RWPE1 (cell line): ENCODE data around the gene PLEKHF1.

Experiments used
- CTCF ChIA-PET: fragments of 350-600 bp; sonication (Branson Sonifier 250); formaldehyde crosslinking; extraction: SDS; loops from one replicate; lab custom pipeline; 2021; lab: Yijun Ruan, JAX
- POLR2A ChIA-PET: fragments of 400-600 bp; formaldehyde crosslinking; extraction: SDS; loops from one replicate; lab custom pipeline; 2020; ENCODE audit warnings: antibody characterized with exemption; ENCODE audit not compliant: low non-redundant PET; lab: Yijun Ruan, JAX
- DNase-seq: peaks from one replicate; pipeline ENCODE4 v3.0.0; 2012; ENCODE audit warnings: low spot score
- H3K27ac ChIP-seq: fragments of 450-650 bp; 2 replicates; pipeline ENCODE4 v1.5.1; 2017
- CTCF ChIP-seq: fragments of 450-650 bp; conservative IDR thresholded peaks from 2 replicates; pipeline ENCODE4 v1.5.1; 2017; ENCODE audit warnings: low read depth, mild to moderate bottlenecking

PLEKHF1 gene

DNA sequence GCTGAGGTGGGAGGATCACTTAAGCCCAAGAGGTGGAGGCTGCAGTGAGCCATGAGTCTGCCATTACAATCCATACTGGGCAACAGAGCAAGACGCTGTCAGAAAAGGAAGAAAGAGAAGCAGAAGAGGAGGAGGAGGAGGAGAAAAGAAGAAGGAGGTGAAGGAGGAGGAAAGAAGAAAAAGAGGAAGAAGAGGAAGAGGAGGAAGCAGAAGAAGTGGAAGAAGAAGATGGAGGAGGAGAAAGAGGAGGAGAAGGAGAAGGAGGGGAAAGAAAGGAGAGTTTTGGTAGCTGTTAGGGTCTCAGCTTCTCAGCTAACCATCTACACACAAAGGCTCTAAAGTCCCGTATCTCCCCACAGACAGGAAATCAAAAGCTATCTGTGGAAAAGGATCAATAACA, 23.7 kb upstream of the PLEKHF1 start:
- DNase-seq: no peak
- ChIA-PET CTCF (no interaction called here), POLR2A (no interaction called here)
- no peak for TF ChIP-seq CTCF
- no peak overlapping the region for H3K27ac ChIP-seq

DNA sequence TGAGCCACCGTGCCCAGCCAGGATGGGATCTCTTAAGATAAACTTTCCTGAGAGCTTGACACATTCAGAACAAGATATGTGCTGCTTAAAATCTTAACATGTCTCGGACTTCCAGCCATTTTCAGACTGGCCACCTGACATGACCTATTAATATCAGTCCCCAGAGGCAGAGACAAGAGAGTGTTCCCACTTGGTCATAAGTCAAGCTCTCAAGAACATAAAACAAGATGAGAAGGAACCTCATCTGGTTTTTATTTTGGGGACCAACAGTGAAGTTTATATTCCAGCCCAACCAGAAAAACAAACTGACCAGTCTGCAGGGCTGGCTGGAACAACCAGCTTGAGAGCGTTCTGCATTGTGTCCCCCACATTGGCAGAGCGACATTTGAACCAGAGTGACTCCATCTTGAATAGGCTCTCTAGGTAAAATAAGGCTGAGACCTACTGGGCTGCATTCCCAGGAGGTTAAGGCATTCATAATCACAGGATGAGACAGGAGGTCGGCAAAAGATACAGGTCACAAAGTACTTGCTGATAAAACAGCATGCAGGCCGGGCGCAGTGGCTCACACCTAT, 21.8 kb upstream of the PLEKHF1 start:
- CTCF ChIA-PET: no interaction called here
- POLR2A ChIA-PET: no interaction called here
- no peak for TF ChIP-seq CTCF
- DNase-seq: no peak
- no peak overlapping the region for H3K27ac ChIP-seq

GRCh38 chr19:29644210-29644609, 21.1 kb upstream of the PLEKHF1 start:
- TF ChIP-seq CTCF: no peak
- ChIA-PET POLR2A (no interaction called here), CTCF (no interaction called here)
- H3K27ac ChIP-seq: no peak overlapping the region
- no peak for DNase-seq

DNA sequence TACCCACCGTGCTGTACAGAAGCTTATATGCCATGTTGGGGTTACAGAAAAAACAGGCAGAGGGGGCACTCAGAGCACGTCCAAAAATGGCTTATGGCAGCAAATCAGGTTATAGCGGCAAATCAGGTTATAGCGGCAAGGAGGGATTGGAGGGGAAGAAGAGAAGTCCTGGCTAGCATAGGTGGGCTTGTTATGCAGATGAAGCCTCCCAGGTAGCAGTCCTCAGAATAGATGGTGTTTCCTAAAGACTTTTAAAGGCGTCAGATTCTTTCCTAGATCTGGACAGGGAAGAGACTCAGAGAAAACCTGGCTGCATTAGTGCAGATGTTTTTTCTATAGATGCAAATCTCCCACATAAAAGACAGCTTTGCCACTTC, 19.8 kb upstream of the PLEKHF1 start:
- peak overlapping the region; percentile 72; the same call in 1 of the 2 replicates for H3K27ac ChIP-seq
- DNase-seq: no peak
- no peak for TF ChIP-seq CTCF
- ChIA-PET CTCF (no interaction called here), POLR2A (no interaction called here)

DNA sequence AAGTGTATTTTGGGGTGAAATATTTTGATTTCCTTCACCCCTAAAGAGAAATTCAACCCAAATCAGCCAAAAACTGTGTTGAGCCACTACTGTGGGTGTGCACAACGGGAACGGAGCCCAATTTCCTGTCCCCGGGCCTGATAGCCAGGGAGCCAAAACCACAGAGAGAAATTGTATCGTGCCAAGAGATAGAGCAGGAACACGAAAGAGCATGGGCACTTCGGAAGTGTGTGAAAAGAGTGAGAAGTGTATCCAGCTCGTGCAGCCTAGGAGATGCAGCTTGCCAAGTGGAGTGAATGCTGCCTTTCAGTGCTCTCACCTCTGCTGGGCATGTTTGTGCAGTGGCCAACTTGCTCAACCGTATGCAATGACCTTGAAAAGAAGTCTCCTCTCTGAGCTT, 19.4 kb upstream of the PLEKHF1 start:
- H3K27ac ChIP-seq: peak overlapping the region; percentile 72
- ChIA-PET POLR2A (no interaction called here), CTCF (no interaction called here)
- DNase-seq: no peak
- no peak for TF ChIP-seq CTCF

DNA sequence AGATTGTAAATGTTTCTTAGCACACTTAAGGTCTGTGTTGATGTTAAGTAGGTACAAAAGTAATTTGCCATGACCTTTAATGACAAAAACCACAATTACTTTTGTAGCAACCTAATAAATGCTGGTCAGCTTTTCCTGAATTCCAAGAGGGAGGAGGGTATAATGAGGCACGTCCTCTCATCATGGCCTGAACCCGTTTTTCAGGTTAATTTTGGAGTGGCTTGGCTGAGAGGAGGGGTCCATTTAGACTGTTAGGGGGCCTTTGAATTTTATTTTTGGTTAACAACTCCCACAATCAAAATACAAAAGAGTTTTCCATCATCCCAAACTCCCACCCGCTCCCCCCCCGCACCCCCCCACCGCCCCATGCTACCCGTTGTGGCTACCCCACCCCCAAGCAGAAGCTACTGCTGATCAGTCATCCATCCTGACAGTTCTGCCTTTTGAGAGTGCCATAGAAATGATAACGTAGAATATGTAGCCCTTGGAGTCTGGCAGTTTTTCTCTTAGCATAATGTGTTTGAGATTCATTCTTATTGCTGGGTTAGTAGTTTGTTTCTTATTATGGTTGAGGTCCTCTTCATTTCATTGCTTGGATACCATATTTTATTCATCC, 14.4 kb upstream of the PLEKHF1 start:
- no peak overlapping the region for H3K27ac ChIP-seq
- no peak for TF ChIP-seq CTCF
- no peak for DNase-seq
- POLR2A ChIA-PET: no interaction called here
- CTCF ChIA-PET: no interaction called here
